Transverse colon (tissue), 4 donors: ENCODE results near the gene QRFP.

Experiments
- CTCF ChIP-seq, 5 experiments: fragments of 200-600 bp in 3 of 5; fragments of 450-650 bp in 2 of 5; sonication (generic) in 3 of 5; IDR thresholded peaks; 1 replicate in 2 of 5; 2 replicates in 3 of 5; pipeline ENCODE4 v1.5.1; 2016 to 2017; ENCODE audit warnings: antibody characterized with exemption in 5 of 5, inconsistent platforms in 3 of 5, mild to moderate bottlenecking in 2 of 5, moderate library complexity in 1 of 5
- POLR2A ChIP-seq: fragments of 450-650 bp; IDR thresholded peaks from one replicate; pipeline ENCODE4 v1.6.1; 2016; ENCODE audit warnings: antibody characterized with exemption, mild to moderate bottlenecking, moderate library complexity
- POLR2AphosphoS5 ChIP-seq, 3 donors: sonication (generic); formaldehyde crosslinking; IDR thresholded peaks; one replicate each; pipeline ENCODE4 v1.6.1; 2016; ENCODE audit warnings: antibody characterized with exemption in 3 of 3

GRCh38 chr9:130917168-130917960 is 20.8 kb upstream of the QRFP start:
- TF ChIP-seq POLR2A (no peak), CTCF (IDR thresholded peaks at IDR 0.05) (no peak), POLR2AphosphoS5 (IDR thresholded peaks at IDR 0.05) (no peak)
